ENCODE measurements around the gene ANKH. TPM values are rescaled to one million over a fixed set of nuclear protein-coding genes. Genes with fewer than 3 reads are reported as not detected.

The ANKH gene
- total and polyA plus RNA-seq, 2 of the 13 experiments (the other 11 are each of a cell fraction or from before 2014, with no cell fraction given), result 25.0 to 36.0 TPM

GRCh38 chr5:14727428-14727865, 144.1 kb downstream of the ANKH start (continued):
- TF ChIP-seq ZBTB49 (CRISPR knock-in tag; IDR thresholded peaks at IDR 0.05; ENCODE audit: borderline replicate concordance) (no peak), REPIN1 (CRISPR knock-in tag; IDR thresholded peaks at IDR 0.05; ENCODE audit: borderline replicate concordance, low read depth) (peak; percentile 29; the same call in 1 of the 2 replicates), YY1 (IDR thresholded peaks at IDR 0.05; ENCODE audit: insufficient read depth, insufficient replicate concordance, low read depth, low read length) (no peak), PRDM10 (CRISPR knock-in tag; IDR thresholded peaks at IDR 0.05; ENCODE audit: low read depth) (no peak), SP140L (CRISPR knock-in tag; IDR thresholded peaks at IDR 0.05; ENCODE audit: borderline replicate concordance) (no peak), ZNF281 (CRISPR knock-in tag; IDR thresholded peaks at IDR 0.05; ENCODE audit: borderline replicate concordance) (0 out of 2 replicates have a peak, but pooled peaks have one; percentile 5), REXO4 (CRISPR knock-in tag; IDR thresholded peaks at IDR 0.05; ENCODE audit: borderline replicate concordance) (no peak), DR1 (CRISPR knock-in tag; IDR thresholded peaks at IDR 0.05) (no peak), IKZF5 (CRISPR knock-in tag; IDR thresholded peaks at IDR 0.05) (peak; percentile 40; the same call in 1 of the 2 replicates), KLF15 (CRISPR knock-in tag; IDR thresholded peaks at IDR 0.05; ENCODE audit: borderline replicate concordance) (no peak), HNF4A (CRISPR knock-in tag; IDR thresholded peaks at IDR 0.05) (peak; percentile 44), CREB1 (IDR thresholded peaks at IDR 0.05) (no peak), CREB1 (CRISPR knock-in tag; IDR thresholded peaks at IDR 0.05) (peak; percentile 32; the same call in 1 of the 2 replicates), KDM1A (CRISPR knock-in tag; IDR thresholded peaks at IDR 0.05) (no peak), ZNF441 (CRISPR knock-in tag; IDR thresholded peaks at IDR 0.05; ENCODE audit: borderline replicate concordance) (no peak), ZNF451 (CRISPR knock-in tag; IDR thresholded peaks at IDR 0.05) (no peak), ZNF883 (CRISPR knock-in tag; IDR thresholded peaks at IDR 0.05; ENCODE audit: not compliant biosample characterization) (no peak)
- TF ChIP-seq, protein P1, sequence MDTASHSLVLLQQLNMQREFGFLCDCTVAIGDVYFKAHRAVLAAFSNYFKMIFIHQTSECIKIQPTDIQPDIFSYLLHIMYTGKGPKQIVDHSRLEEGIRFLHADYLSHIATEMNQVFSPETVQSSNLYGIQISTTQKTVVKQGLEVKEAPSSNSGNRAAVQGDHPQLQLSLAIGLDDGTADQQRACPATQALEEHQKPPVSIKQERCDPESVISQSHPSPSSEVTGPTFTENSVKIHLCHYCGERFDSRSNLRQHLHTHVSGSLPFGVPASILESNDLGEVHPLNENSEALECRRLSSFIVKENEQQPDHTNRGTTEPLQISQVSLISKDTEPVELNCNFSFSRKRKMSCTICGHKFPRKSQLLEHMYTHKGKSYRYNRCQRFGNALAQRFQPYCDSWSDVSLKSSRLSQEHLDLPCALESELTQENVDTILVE (CRISPR knock-in tag; IDR thresholded peaks at IDR 0.05), result 0 out of 2 replicates have a peak, but pooled peaks have one; percentile 22
